ENCODE measurements around the gene TMED4.
"Not testable (repeated sequence)": the region's sequence is repeated elsewhere in the genome, so short reads cannot be mapped to it uniquely, and the experiment has no call there.

TMED4 gene

GRCh38 chr7:44568771-44569560 is 13.1 kb downstream of the TMED4 start:
- no peak for DNase-seq

GRCh38 chr7:44567884-44568283 is 14.1 kb downstream of the TMED4 start:
- no peak for DNase-seq

- DNase-seq = no peak
These were observed 15.4 kb downstream of the TMED4 start for GRCh38 chr7:44566680-44567079.

- no peak for DNase-seq
These were observed 16.1 kb downstream of the TMED4 start for GRCh38 chr7:44565795-44566559.

- DNase-seq = no peak
These were observed 16.8 kb downstream of the TMED4 start for GRCh38 chr7:44565097-44565794.

- no peak for DNase-seq
These were observed 17.4 kb downstream of the TMED4 start for GRCh38 chr7:44564606-44565005.

GRCh38 chr7:44563171-44563679 is 18.8 kb downstream of the TMED4 start:
- no peak for DNase-seq

- DNase-seq = not testable (repeated sequence)
These were observed 19.4 kb downstream of the TMED4 start for GRCh38 chr7:44562622-44562962.

GRCh38 chr7:44561962-44562621 is 19.9 kb downstream of the TMED4 start:
- no peak for DNase-seq

GRCh38 chr7:44561481-44561880 is 20.6 kb downstream of the TMED4 start:
- no peak for DNase-seq

- no peak for DNase-seq
These were observed 22.5 kb downstream of the TMED4 start for GRCh38 chr7:44559485-44559884.

GRCh38 chr7:44557485-44557884 is 24.5 kb downstream of the TMED4 start:
- DNase-seq = no peak

- DNase-seq = no peak
These were observed 26.7 kb downstream of the TMED4 start for GRCh38 chr7:44555350-44555749.

GRCh38 chr7:44552473-44553005 is 29.5 kb downstream of the TMED4 start:
- DNase-seq = not testable (repeated sequence)

GRCh38 chr7:44549457-44549856 is 32.6 kb downstream of the TMED4 start:
- no peak for DNase-seq

- no peak for DNase-seq
These were observed 33.1 kb downstream of the TMED4 start for GRCh38 chr7:44548893-44549292.

GRCh38 chr7:44547536-44548231 is 34.3 kb downstream of the TMED4 start:
- DNase-seq = no peak

- no peak for DNase-seq
These were observed 40.0 kb downstream of the TMED4 start for GRCh38 chr7:44541876-44542610.

- DNase-seq = no peak
These were observed 40.8 kb downstream of the TMED4 start, which contains the start of gene NPC1L1 for GRCh38 chr7:44541028-44541869. TSS of gene NPC1L1 (minus strand) at chr7:44541330. CDS start at chr7:44541259, 71 bp downstream.

- no peak for DNase-seq
These were observed 41.4 kb downstream of the TMED4 start for GRCh38 chr7:44540592-44541027.

All from NCI-H524 treated with DMSO at 0.1 percent for 48 hours (cell line).